ENCODE data around the gene SEPSECS.

GRCh38 chr4:25108556-25108955 lies 51.7 kb downstream of the SEPSECS start:
- TF ChIP-seq CTCF (IDR thresholded peaks at IDR 0.05) (no peak), POLR2A (IDR thresholded peaks at IDR 0.05) (no peak)
